HG02870 (cell line): ENCODE results near the gene SLC39A9.
"Not testable (repeated sequence)": the region's sequence is repeated elsewhere in the genome, so short reads cannot be mapped to it uniquely, and the experiment has no call there.

ENCODE experiments used
- ATAC-seq: cut with Tn5 transposase; IDR thresholded peaks from one replicate; pipeline ENCODE4 v1.9.1; 2021; ENCODE audit warnings: mild to moderate bottlenecking, moderate library complexity; ENCODE audit not compliant: unreplicated experiment

The SLC39A9 gene

DNA sequence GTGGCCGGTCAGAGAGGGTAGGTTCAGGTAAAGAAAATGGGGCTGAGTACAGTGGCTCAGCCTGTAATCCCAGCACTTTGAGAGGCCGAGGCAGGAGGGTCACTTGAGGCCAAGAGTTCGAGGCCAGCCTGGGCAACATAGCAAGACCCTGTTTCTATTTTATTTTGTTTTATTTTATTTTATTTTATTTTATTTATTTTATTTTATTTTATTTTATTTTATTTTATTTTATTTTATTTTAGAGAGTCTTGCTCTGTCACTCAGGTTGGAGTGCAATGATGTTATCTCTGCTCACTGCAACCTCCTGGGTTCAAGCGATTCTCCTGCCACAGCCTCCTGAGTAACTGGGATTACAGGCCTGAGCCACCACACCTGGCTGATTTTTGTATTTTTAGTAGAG, 99.4 kb downstream of the SLC39A9 start:
- ATAC-seq, result not testable (repeated sequence)

DNA sequence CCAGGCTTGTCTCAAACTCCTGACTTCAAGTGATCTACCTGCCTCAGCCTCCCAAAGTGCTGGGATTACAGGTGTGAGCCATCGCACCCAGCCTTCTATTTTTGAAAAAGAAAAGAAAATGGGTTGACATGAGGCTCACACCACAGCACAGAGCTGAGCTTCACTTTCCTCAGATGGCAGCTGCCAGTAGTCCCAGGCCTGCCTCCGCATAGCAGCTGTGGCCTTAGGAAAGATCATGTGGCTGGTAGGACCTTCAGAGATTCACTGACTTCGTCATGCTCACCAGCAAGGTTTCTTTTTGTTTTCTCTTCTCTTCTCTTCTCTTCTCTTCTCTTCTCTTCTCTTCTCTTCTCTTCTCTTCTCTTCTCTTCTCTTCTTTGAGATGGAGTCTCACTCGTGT, 99.8 kb downstream of the SLC39A9 start:
- not testable (repeated sequence) for ATAC-seq

DNA sequence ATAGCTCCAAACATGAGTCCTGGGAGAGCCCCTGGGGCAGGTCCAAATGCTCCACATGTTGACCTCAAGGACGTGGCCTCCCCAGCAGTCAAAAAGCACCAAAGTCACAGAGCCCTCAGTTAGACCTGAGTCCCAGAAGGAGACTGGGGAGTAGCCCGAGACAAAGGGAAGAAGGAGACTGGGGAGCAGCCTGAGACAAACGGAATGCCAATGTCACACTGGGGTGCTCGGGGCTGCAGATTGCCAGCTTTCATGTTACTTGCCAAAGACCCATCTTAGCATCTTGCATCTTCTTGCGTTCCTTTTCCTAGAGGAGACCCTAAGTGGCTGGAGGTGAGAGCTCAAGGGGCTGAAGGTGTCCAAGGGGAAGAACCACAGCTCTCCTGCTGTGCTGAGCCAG, 100.9 kb downstream of the SLC39A9 start:
- ATAC-seq, result no peak

DNA sequence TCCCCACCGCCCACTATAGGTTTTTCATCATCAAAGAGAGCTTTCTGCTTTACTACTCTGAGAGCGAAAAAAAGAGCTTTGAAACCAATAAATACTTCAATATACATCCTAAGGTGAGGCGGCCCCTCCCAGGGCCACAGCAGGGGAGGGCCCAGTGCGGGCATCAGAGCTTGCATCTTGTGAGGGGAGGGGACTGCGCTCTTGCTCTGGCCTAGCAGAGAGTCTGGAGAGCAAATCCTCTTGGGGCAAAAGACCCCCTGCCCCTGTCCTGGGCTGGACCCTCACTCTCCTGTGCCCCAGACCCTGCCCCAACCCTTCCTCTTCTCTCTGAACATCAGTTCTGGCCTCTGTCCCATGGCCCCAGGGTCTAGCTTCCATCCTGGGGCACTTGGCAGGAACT, 101.6 kb downstream of the SLC39A9 start:
- no peak for ATAC-seq

DNA sequence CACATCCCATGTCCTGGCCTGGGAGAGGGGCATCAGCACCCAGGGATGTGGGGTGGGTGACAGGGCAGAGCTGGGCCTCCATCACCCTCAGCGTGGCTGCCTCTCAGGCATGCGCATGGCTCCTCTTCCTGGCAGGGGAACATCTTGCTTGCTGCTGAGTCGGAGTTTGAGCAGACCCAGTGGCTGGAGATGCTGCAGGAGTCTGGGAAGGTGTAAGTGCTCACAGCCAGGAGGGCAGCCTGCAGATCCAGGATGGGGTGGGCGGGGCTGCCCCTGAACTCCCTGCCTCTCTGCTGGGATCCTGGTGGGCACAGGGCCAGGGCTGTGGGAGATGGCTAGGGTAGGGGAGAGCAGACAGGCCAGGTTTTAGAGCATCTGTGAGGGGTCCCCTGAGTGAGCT, 102.2 kb downstream of the SLC39A9 start:
- ATAC-seq, result no peak

DNA sequence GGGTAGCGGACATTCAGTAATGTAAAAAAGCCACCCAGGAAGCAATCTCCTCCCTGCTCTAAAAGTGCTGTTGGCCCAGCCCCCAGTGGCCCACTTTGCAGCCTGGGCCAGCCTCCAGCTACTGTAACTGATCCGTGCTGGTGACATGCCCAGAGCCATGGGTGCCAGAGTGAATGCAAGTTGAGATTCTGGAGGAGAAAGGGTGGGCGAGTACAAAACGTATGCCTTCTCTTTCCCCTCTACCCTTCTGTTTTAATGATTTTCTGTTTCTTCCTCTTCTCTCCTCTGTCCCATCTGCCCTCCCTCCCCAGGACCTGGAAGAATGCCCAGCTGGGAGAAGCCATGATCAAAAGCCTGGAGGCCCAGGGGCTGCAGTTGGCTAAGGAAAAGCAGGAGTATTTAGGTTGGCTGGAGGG, 102.9 kb downstream of the SLC39A9 start:
- ATAC-seq, result no peak

DNA sequence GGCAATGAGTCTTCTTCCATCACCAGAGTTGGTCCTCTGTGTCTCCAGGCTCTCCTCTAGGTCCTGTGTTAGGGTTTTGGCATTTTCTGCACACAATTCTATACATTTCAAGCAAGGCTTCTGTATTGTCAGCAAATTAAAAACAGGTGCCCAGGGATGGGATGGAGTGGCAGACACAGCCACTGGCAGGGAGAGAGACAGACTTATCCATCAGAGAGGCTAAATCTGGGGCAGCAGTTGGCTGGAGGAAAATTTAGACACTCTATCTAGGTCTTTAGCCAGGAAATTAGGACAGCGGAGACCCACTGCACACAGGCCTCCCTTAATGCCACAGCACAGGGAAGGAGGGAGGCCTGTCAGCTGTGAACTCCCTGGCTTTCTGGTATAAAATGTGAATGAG, 106.3 kb downstream of the SLC39A9 start:
- no peak for ATAC-seq

DNA sequence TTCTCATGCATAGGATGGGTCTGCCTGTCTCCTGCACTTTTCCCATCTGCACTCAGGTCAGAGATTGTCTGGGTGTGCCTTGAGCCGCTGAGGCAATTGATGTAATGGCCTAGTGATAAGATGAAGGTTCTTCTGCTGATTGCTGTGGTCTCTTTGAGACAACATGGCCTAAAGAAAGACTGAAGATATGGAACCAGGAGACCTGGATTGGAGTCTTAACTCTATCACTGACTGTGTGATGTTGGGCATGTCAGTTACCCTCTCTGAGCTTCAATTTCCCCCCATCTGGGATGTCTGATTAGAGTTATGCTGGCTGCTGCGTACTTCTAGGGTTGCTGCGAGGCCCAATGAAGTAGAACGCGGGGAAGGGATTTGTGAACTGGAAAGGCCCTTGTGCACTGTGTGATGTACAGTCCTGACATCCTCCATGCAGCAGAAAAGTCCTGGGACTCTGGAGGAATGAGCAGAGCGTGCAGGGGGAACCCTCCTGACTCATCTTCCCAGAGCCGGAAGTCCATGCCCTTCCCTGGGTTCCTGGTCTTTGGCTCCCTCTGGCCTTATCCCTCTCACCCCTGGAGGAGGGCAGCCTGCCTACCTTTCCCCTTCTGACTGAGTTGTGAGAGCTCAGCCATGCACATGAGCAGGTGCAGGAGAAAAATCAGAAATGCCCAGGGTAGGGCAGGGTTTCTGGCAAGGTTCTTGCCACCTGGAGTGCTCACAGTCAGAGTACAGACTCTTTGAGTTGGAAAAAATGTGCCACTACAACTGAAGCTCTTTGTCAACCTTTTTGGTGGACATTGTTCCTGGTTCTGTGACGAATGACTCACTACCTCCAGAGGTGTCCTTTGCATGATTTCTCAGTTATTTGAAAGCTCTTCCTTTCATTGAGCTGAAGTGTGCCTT, 107.1 kb downstream of the SLC39A9 start:
- ATAC-seq, result no peak

DNA sequence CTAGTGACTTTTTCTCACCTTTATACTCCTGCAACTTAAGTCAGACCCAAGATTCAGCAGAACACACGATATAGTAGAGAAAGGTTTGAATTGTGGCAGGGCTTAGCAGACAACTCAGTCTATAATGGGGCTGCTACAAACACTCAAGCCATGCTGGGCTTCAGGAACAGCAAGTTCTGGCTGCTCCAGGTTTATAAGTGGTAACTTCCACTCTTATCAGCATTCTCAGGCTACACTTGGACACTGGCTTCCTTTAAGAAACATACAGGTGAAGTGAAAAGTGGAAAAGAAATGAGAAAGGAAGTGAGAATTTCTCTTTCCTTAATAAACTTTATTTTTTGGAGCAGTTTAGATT, 107.7 kb downstream of the SLC39A9 start:
- no peak for ATAC-seq
